ENCODE measurements around the gene CPVL. TPM values are rescaled to one million over a fixed set of nuclear protein-coding genes. Genes with fewer than 3 reads are reported as not detected.

Gene CPVL
- total RNA-seq, 1 experiment from 2014 or later, result 26.9 TPM

- H3K9ac ChIP-seq (ENCODE audit: extremely low read depth, insufficient read length, low read length), result no peak overlapping the region
- WGBS (ENCODE audit: extremely low coverage, insufficient read length, low lambda C conversion rate), result no CpG with 5 or more reads among the region's 4 CpGs
Measured at GRCh38 chr7:29139796-29140195, 6.5 kb downstream of the CPVL start.

More at GRCh38 chr7:29139796-29140195, 6.5 kb downstream of the CPVL start:
- H3K23me2 ChIP-seq (ENCODE audit: insufficient read length, low read depth, low read length, poor library complexity, severe bottlenecking), result no peaks in the 10 kb centered on the region
- no peak overlapping the region for H3K56ac ChIP-seq (ENCODE audit: insufficient read length, low read depth, low read length)
- H3K4me2 ChIP-seq (ENCODE audit: insufficient read depth, insufficient read length, low read length), result no peak overlapping the region
- H2BK20ac ChIP-seq (ENCODE audit: low read depth, low read length, poor library complexity, severe bottlenecking), result no peak overlapping the region
- no peak overlapping the region for H2BK15ac ChIP-seq (ENCODE audit: low read depth, low read length)
- no peak overlapping the region for H4K91ac ChIP-seq (ENCODE audit: insufficient read length, low read depth, low read length)
- no peak overlapping the region for H2BK120ac ChIP-seq (ENCODE audit: low read depth, low read length, poor library complexity, severe bottlenecking)
- no peak overlapping the region for H2BK12ac ChIP-seq (ENCODE audit: insufficient read length, low read depth, low read length)
- H3K27ac ChIP-seq (ENCODE audit: insufficient read length, low read depth, low read length), result no peak overlapping the region
- no peaks in the 10 kb centered on the region for H3K79me1 ChIP-seq (ENCODE audit: insufficient read depth, low read depth, low read length, poor library complexity, severe bottlenecking)
- H3K4me3 Mint-ChIP-seq, result no peak overlapping the region
- no peak overlapping the region for H2AK5ac ChIP-seq (ENCODE audit: insufficient read length, low read length)
- no peaks in the 10 kb centered on the region for H3K27me3 ChIP-seq (ENCODE audit: insufficient read depth, low read length)
- H3K4me1 ChIP-seq (ENCODE audit: insufficient read depth, low read length), result no peaks in the 10 kb centered on the region
- no peak overlapping the region for H3K23ac ChIP-seq (ENCODE audit: insufficient read length, low read depth, low read length)
- TF ChIP-seq, protein P1, sequence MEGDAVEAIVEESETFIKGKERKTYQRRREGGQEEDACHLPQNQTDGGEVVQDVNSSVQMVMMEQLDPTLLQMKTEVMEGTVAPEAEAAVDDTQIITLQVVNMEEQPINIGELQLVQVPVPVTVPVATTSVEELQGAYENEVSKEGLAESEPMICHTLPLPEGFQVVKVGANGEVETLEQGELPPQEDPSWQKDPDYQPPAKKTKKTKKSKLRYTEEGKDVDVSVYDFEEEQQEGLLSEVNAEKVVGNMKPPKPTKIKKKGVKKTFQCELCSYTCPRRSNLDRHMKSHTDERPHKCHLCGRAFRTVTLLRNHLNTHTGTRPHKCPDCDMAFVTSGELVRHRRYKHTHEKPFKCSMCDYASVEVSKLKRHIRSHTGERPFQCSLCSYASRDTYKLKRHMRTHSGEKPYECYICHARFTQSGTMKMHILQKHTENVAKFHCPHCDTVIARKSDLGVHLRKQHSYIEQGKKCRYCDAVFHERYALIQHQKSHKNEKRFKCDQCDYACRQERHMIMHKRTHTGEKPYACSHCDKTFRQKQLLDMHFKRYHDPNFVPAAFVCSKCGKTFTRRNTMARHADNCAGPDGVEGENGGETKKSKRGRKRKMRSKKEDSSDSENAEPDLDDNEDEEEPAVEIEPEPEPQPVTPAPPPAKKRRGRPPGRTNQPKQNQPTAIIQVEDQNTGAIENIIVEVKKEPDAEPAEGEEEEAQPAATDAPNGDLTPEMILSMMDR (conservative IDR thresholded peaks at IDR 0.05), result no peak
- H3K18ac ChIP-seq (ENCODE audit: insufficient read length, low read depth, low read length), result no peak overlapping the region
- no peaks in the 10 kb centered on the region; the same call in 1 of the 2 replicates for H3K79me2 ChIP-seq (ENCODE audit: insufficient read depth, low read length)
- no peak overlapping the region for H3K27ac Mint-ChIP-seq
- H3K9me3 Mint-ChIP-seq, result peaks cover 7% of the 10 kb centered on the region in 2 experiments; a peak in 4 of 5 replicates
- no peak overlapping the region for H2AFZ ChIP-seq (ENCODE audit: low read length)
- no peaks in the 10 kb centered on the region for H3K9me3 ChIP-seq (ENCODE audit: control insufficient read depth, low read depth, low read length)
- H4K8ac ChIP-seq (replicated peaks; ENCODE audit: insufficient read length, low read depth, low read length), result no peak overlapping the region
- H3K4ac ChIP-seq (ENCODE audit: low read depth, low read length), result no peak overlapping the region
- H3K36me3 Mint-ChIP-seq (ENCODE audit: insufficient read depth in 1 of 3, low read depth in 3 of 3), result peaks cover 0 to 10% (median 0%) of the 10 kb centered on the region in 3 experiments; a peak in 2 of 7 replicates
- H3K4me1 Mint-ChIP-seq, result peaks cover 0 to 3% of the 10 kb centered on the region in 2 experiments; a peak in 1 of 4 replicates
- no peak for DNase-seq
- no peak overlapping the region for H2BK5ac ChIP-seq (ENCODE audit: insufficient read length, low read length)
- H4K20me1 ChIP-seq (ENCODE audit: control insufficient read depth, insufficient read depth, insufficient read length), result no peaks in the 10 kb centered on the region
- H3K14ac ChIP-seq (ENCODE audit: insufficient read depth, low read length), result no peak overlapping the region
- H3T11ph ChIP-seq (ENCODE audit: low read length), result no peak overlapping the region
- peaks cover 7% of the 10 kb centered on the region for H3K27me3 Mint-ChIP-seq (ENCODE audit: low read depth)
- H4K5ac ChIP-seq (ENCODE audit: insufficient read length, low read depth, low read length), result no peak overlapping the region

All from H9 (cell line).